ENCODE measurements around the gene FAM170B. TPM values are rescaled to one million over a fixed set of nuclear protein-coding genes. Genes with fewer than 3 reads are reported as not detected.
A peak's percentile ranks its signal among the peaks of the same experiment; 100 is the strongest.

The FAM170B gene
- total RNA-seq, 1 donor from 2014 or later: not detected

- H3K36me3 Mint-ChIP-seq (ENCODE audit: low read depth): no peaks in the 10 kb centered on the region
- peaks cover 21% of the 10 kb centered on the region for H3K27me3 Mint-ChIP-seq (ENCODE audit: low read depth)
- no peak overlapping the region for H3K4me3 Mint-ChIP-seq (ENCODE audit: unreplicated experiment)
- TF ChIP-seq CTCF (IDR thresholded peaks at IDR 0.05): peak; percentile 77
- DNase-seq (ENCODE audit: low spot score): no peak
- no peaks in the 10 kb centered on the region for H3K4me1 Mint-ChIP-seq (ENCODE audit: low read depth)
- H3K27ac Mint-ChIP-seq (ENCODE audit: unreplicated experiment): no peak overlapping the region
- no peaks in the 10 kb centered on the region for H3K9me3 Mint-ChIP-seq (ENCODE audit: low read depth)
Measured at GRCh38 chr10:49164559-49165188, 30.9 kb upstream of the FAM170B start.

GRCh38 chr10:49163741-49164140 is 29.9 kb upstream of the FAM170B start:
- Mint-ChIP-seq H3K36me3 (ENCODE audit: low read depth) (no peaks in the 10 kb centered on the region), H3K27ac (ENCODE audit: unreplicated experiment) (no peak overlapping the region), H3K4me3 (ENCODE audit: unreplicated experiment) (no peak overlapping the region), H3K27me3 (ENCODE audit: low read depth) (peaks cover 25% of the 10 kb centered on the region), H3K9me3 (ENCODE audit: low read depth) (no peaks in the 10 kb centered on the region), H3K4me1 (ENCODE audit: low read depth) (no peaks in the 10 kb centered on the region)
- no peak for DNase-seq (ENCODE audit: low spot score)
- TF ChIP-seq CTCF (IDR thresholded peaks at IDR 0.05): no peak

GRCh38 chr10:49162761-49163310 is 29.0 kb upstream of the FAM170B start:
- no peaks in the 10 kb centered on the region for H3K9me3 Mint-ChIP-seq (ENCODE audit: low read depth)
- peaks cover 27% of the 10 kb centered on the region for H3K27me3 Mint-ChIP-seq (ENCODE audit: low read depth)
- H3K4me3 Mint-ChIP-seq (ENCODE audit: unreplicated experiment): no peak overlapping the region
- no peak overlapping the region for H3K27ac Mint-ChIP-seq (ENCODE audit: unreplicated experiment)
- H3K36me3 Mint-ChIP-seq (ENCODE audit: low read depth): no peaks in the 10 kb centered on the region
- no peaks in the 10 kb centered on the region for H3K4me1 Mint-ChIP-seq (ENCODE audit: low read depth)
- DNase-seq (ENCODE audit: low spot score): no peak
- TF ChIP-seq CTCF (IDR thresholded peaks at IDR 0.05): no peak

GRCh38 chr10:49162063-49162462 is 28.2 kb upstream of the FAM170B start:
- H3K4me1 Mint-ChIP-seq (ENCODE audit: low read depth): no peaks in the 10 kb centered on the region
- H3K27ac Mint-ChIP-seq (ENCODE audit: unreplicated experiment): no peak overlapping the region
- H3K4me3 Mint-ChIP-seq (ENCODE audit: unreplicated experiment): no peak overlapping the region
- H3K36me3 Mint-ChIP-seq (ENCODE audit: low read depth): no peaks in the 10 kb centered on the region
- no peak for TF ChIP-seq CTCF (IDR thresholded peaks at IDR 0.05)
- no peaks in the 10 kb centered on the region for H3K9me3 Mint-ChIP-seq (ENCODE audit: low read depth)
- peaks cover 31% of the 10 kb centered on the region for H3K27me3 Mint-ChIP-seq (ENCODE audit: low read depth)
- no peak for DNase-seq (ENCODE audit: low spot score)

- H3K27ac Mint-ChIP-seq (ENCODE audit: unreplicated experiment): no peak overlapping the region
- DNase-seq (ENCODE audit: low spot score): no peak
- H3K4me1 Mint-ChIP-seq (ENCODE audit: low read depth): no peaks in the 10 kb centered on the region
- H3K27me3 Mint-ChIP-seq (ENCODE audit: low read depth): peaks cover 31% of the 10 kb centered on the region
- H3K36me3 Mint-ChIP-seq (ENCODE audit: low read depth): no peaks in the 10 kb centered on the region
- H3K4me3 Mint-ChIP-seq (ENCODE audit: unreplicated experiment): no peak overlapping the region
- no peaks in the 10 kb centered on the region for H3K9me3 Mint-ChIP-seq (ENCODE audit: low read depth)
- peak; percentile 74 for TF ChIP-seq CTCF (IDR thresholded peaks at IDR 0.05)
Measured at GRCh38 chr10:49161411-49161997, 27.7 kb upstream of the FAM170B start.
